Activated T-cell treated with anti-CD3 and anti-CD28 coated beads, Interleukin-2, amount 50 U/mL, for 48 hours (primary cell): ENCODE measurements around the gene ANK2.

ENCODE experiments used
- DNase-seq, 2 experiments: peaks; one replicate each; pipeline ENCODE4 v3.0.0-alpha.2; 2020

Gene ANK2

DNA sequence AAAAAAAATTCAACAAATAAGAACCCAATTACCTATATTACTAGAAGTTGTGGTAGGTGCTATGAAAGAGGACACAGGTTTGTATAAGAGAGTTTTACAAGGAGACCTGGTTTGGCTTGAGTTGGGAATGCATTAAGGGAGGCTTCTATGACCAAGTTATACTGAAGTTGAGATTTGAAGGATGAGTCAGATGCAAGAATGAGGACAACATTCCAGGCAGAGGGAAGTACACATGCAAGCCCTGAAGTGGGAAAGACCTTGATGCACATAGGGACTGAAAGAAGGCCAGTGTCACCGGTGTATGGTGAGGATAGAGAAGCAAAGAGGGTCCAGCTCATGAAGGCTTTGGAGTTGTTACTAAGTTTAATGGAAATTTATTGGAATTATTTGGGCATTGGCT lies 52.2 kb downstream of the ANK2 start:
- DNase-seq: no peak

GRCh38 chr4:113103556-113103955 lies 54.1 kb downstream of the ANK2 start:
- DNase-seq: no peak

- DNase-seq: no peak
These were observed 56.7 kb downstream of the ANK2 start for GRCh38 chr4:113106108-113106507.

- no peak for DNase-seq
These were observed 59.8 kb downstream of the ANK2 start for GRCh38 chr4:113109106-113109718.

- no peak for DNase-seq
These were observed 63.0 kb downstream of the ANK2 start for GRCh38 chr4:113112338-113112978.

- DNase-seq: no peak
These were observed 63.7 kb downstream of the ANK2 start for GRCh38 chr4:113113151-113113550.

GRCh38 chr4:113114884-113115283 lies 65.4 kb downstream of the ANK2 start:
- DNase-seq: no peak

DNA sequence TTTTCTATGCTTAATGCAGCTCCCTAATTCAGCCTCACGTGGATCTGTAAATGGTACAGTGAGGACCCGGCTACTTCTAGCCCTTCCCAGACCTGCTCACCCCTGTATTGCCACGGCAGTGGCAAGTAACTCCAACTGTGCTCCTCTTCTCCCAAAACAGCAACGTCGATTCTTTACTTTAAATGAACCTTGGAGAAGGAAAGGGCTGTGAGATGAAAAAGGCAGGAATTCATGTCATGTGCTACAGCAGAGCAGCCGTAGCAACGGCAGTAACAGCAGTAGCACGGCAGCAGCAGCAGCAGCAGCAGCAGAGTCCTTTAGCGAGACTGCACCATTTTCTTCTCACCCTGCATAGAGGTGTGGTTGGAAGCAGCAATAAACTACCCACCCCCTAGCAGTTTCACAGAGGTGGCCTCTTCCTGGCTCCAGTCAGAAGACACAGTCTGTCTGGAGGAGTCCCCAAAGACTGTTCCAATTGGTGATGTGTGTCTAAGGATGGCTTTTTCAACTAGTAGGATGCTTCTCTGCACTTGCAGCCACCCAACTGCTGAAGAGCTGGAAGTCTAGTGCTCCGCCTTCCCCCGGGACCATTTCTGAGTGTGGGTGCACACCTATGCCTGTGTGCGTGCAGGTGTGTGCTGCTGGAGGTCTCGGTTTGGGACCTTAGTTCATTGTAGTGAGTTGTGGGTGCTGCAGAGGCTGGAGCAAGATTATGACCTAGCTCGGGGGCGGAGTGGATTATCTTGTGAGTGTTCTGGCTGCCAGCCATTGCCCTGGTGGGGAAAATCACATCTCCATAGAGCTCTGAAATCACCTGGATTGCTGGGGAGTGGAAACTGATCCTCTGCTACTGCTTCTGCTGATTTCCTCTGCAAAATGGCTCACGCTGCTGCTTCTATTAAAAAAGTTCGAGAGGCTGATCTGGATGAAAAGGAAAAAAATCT lies 67.2 kb downstream of the ANK2 start:
- DNase-seq: no peak

GRCh38 chr4:113117358-113117702 lies 67.9 kb downstream of the ANK2 start:
- no peak for DNase-seq

GRCh38 chr4:113122066-113122465 lies 72.6 kb downstream of the ANK2 start:
- no peak for DNase-seq

DNA sequence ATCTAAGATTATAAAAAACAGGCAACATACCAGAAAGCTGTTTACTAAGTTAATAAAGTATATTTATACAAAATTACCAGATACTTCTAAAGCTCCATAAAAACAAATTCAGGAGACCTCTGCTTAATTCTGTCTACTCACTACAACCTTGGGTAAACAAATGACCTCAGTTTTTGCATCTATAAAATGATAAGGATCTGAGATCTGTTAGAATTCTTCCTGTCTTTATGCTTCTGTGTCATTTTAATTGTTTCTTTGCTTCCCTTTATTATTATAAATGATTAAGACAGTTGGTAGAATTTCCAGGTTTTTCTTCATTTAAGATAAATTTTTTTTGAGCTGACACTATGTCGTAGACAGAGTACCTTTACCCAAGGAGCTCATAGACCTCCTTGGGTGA lies 76.0 kb downstream of the ANK2 start:
- DNase-seq: no peak

- DNase-seq: no peak
These were observed 81.7 kb downstream of the ANK2 start for GRCh38 chr4:113131136-113131535.

GRCh38 chr4:113131621-113132020 lies 82.2 kb downstream of the ANK2 start:
- DNase-seq: no peak

- no peak for DNase-seq
These were observed 92.5 kb downstream of the ANK2 start for GRCh38 chr4:113141901-113142346.

GRCh38 chr4:113142351-113142750 lies 92.9 kb downstream of the ANK2 start:
- no peak for DNase-seq

DNA sequence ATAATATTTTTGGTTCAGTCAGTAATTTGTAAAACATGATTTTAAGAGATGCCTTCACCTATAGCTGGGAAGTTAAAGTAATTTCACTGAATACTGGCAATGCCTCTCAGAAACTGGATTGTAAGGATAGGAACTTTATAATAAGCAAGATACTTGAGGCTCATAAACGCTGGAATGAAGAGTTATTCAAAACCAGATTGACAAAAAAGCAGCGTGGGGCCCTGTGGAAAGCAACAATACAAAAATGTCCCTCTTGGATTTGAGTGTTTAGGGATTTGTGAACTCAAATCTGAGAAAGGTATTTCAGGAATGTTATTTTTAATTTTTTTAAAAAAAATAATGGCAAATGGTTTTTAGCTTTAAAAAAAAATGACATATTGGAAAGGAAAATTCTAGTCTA lies 94.6 kb downstream of the ANK2 start:
- DNase-seq: no peak

DNA sequence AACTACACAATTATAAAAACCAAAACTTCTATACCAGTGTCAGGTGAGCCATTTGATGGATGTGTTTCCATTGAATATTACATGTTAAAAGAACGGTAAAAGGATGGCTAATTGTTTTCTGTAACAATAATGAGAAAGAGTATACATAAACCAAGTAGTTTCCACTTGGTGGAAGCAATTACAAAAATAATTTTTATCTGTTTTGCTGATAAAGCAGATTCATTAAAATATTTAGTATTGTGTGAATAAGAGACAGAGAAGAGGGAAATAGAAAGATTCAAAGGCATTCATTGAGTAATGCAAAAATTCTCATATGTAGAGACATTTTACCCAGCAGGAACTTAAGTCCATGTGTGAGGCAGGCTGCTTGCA lies 95.7 kb downstream of the ANK2 start:
- DNase-seq: no peak

DNA sequence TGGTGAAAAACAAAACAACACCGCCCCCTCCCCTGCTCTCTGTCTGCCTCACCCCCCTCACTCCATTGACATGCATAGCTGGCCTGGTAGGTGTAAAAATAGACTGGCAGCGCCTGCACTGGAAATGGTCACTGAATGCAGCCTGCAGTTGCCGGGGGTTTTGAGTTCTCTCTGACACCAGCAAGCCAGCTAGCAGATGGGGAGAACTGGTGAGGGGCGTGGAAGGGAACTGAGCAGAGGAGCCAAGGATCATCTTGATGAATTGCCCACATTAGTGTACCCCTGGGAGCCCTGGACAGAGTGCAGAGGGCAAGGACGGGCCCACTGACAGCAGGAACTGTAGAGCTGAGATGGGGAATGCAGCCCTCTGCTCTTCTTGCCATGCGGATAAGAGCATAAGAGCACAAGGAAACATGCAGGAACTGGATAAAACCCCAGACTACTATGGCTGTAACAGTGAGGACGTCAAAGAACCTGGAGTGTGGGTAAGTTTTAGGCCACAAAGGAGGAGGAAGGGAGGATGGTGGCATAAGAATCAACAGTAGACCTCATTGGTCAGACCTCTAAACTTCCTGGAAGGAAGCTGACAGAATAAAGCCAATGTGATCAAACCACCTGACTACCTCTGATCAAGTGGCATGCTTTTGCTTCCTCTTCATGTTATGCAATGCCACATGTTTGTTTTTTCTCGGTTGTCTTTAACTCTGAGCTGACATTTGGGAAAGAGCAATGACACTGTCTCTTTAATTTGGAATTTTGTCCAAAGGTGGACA lies 96.3 kb downstream of the ANK2 start:
- no peak for DNase-seq

- DNase-seq: no peak
These were observed 97.5 kb downstream of the ANK2 start for GRCh38 chr4:113146876-113147358.

- DNase-seq: no peak
These were observed 98.2 kb downstream of the ANK2 start for GRCh38 chr4:113147498-113148111.

GRCh38 chr4:113148925-113149324 lies 99.5 kb downstream of the ANK2 start:
- DNase-seq: no peak

DNA sequence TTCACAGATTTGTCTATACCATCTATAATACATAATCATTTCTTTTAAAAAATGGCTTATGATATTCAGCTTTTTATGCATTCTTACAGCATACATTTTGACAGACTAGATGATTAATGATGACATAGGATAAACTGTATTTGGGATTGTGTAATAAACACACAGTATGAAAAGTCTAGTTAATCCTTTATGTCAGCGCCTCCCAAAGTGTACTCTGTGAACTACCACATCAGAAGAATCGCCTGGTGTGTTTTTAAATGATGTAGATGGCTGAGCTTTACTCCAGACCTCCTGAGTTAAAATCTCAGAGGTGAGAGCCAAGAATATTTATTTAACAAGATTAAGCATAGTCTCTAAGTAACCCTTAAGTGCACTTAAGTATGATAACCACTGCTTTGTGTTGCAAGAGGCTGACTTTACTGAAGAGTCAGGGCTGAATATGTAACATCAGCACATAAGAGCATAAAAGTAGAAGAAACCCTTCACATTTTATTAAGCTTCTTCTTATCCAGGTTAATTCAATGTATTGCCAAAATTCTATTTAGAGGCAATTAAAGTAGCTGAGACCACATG lies 104.2 kb downstream of the ANK2 start:
- no peak for DNase-seq
